ACHN (cell line): ENCODE results near the gene AKR1A1.
"Not testable (repeated sequence)": the region's sequence is repeated elsewhere in the genome, so short reads cannot be mapped to it uniquely, and the experiment has no call there.

ENCODE experiments used
- DNase-seq: peaks from one replicate; pipeline ENCODE4 v3.0.0-alpha.2; 2015
- in situ Hi-C: cut with HindIII; loops from 2 replicates; pipeline ENCODE4 v1.10.0; 2017; ENCODE audit warnings: low sequenced_read_pairs, low pct_ligation_motif_present, low pct_unique_long_range_greater_than_20kb

Gene AKR1A1

GRCh38 chr1:45550401-45551351 is at the start of gene AKR1A1:
TSS of gene AKR1A1 (plus strand) at chr1:45550826. CDS start at chr1:45561795, 10,969 bp downstream.
- in situ Hi-C loops: no loop called here
- peak; percentile 85 for DNase-seq

GRCh38 chr1:45501505-45501859 is 49.1 kb upstream of the AKR1A1 start:
- in situ Hi-C loops: no loop called here
- DNase-seq: no peak

- in situ Hi-C loops: no loop called here
- no peak for DNase-seq
Observed at GRCh38 chr1:45503462-45504360, 46.9 kb upstream of the AKR1A1 start.

- DNase-seq: no peak
- in situ Hi-C loops: no loop called here
Observed at GRCh38 chr1:45507195-45507594, 43.4 kb upstream of the AKR1A1 start.

- DNase-seq: no peak
- in situ Hi-C loops: no loop called here
Observed at GRCh38 chr1:45507893-45508292, 42.7 kb upstream of the AKR1A1 start.

- DNase-seq: peak; percentile 13
- in situ Hi-C loops: no loop called here
Observed at GRCh38 chr1:45508295-45509151, 42.1 kb upstream of the AKR1A1 start.

- DNase-seq: no peak
- in situ Hi-C loops: no loop called here
Observed at GRCh38 chr1:45510036-45510971, 40.3 kb upstream of the AKR1A1 start.

- DNase-seq: no peak
- in situ Hi-C loops: no loop called here
Observed at GRCh38 chr1:45510972-45511527, 39.6 kb upstream of the AKR1A1 start.

GRCh38 chr1:45512641-45513054 is 38.0 kb upstream of the AKR1A1 start:
- in situ Hi-C loops: no loop called here
- peak; percentile 65 for DNase-seq

GRCh38 chr1:45513532-45514260 is 36.9 kb upstream of the AKR1A1 start:
- in situ Hi-C loops, DNase-seq: not testable (repeated sequence)

- in situ Hi-C loops: no loop called here
Observed at GRCh38 chr1:45516036-45516435, 34.6 kb upstream of the AKR1A1 start.

GRCh38 chr1:45516465-45516864 is 34.2 kb upstream of the AKR1A1 start:
- no peak for DNase-seq
- in situ Hi-C loops: no loop called here

More at GRCh38 chr1:45516036-45516435, 34.6 kb upstream of the AKR1A1 start:
- DNase-seq: no peak

- DNase-seq, in situ Hi-C loops: not testable (repeated sequence)
Observed at GRCh38 chr1:45518366-45518765, 32.3 kb upstream of the AKR1A1 start.

- DNase-seq: no peak
- in situ Hi-C loops: no loop called here
Observed at GRCh38 chr1:45518910-45519309, 31.7 kb upstream of the AKR1A1 start.

- in situ Hi-C loops, DNase-seq: not testable (repeated sequence)
Observed at GRCh38 chr1:45519774-45520173, 30.9 kb upstream of the AKR1A1 start.
